Mesenteric fat pad (tissue), 1 donor: ENCODE results near the gene KICS2. TPM values are rescaled to one million over a fixed set of nuclear protein-coding genes. Genes with fewer than 3 reads are reported as not detected.
"Not testable (repeated sequence)": the region's sequence is repeated elsewhere in the genome, so short reads cannot be mapped to it uniquely, and the experiment has no call there.

Experiments used
- DNase-seq: peaks from one replicate; pipeline ENCODE4 v3.0.0-alpha.2; 2020; ENCODE audit warnings: low spot score
- total RNA-seq: library from RNA; stranded (reverse); fragmentation: NEBNext Ultra II Directional; extraction: Animal tissue kit (Norgen Biotek cat#: 25700); gene quantifications from one replicate; pipeline ENCODE4 v1.2.1, GENCODE V29; 2021
- donor health status: DM: yes; HTN: yes; CAD: no.

Gene KICS2
- total RNA-seq, 1 donor from 2014 or later = 6.8 TPM

- not testable (repeated sequence) for DNase-seq
Observed at GRCh38 chr12:64217643-64218042, 4.5 kb downstream of the KICS2 start.

- DNase-seq = no peak
Observed at GRCh38 chr12:64216239-64216638, 5.9 kb downstream of the KICS2 start.

GRCh38 chr12:64212119-64212746 is 9.9 kb downstream of the KICS2 start:
- DNase-seq = no peak

- DNase-seq = no peak
Observed at GRCh38 chr12:64207453-64207852, 14.6 kb downstream of the KICS2 start.

- no peak for DNase-seq
Observed at GRCh38 chr12:64205542-64205941, 16.6 kb downstream of the KICS2 start.

- no peak for DNase-seq
Observed at GRCh38 chr12:64203775-64204174, 18.3 kb downstream of the KICS2 start.

GRCh38 chr12:64203036-64203435 is 19.1 kb downstream of the KICS2 start:
- DNase-seq = no peak

GRCh38 chr12:64195841-64196240 is 26.3 kb downstream of the KICS2 start:
- not testable (repeated sequence) for DNase-seq

- DNase-seq = no peak
Observed at GRCh38 chr12:64194333-64195149, 27.6 kb downstream of the KICS2 start.

- no peak for DNase-seq
Observed at GRCh38 chr12:64193931-64194330, 28.2 kb downstream of the KICS2 start.

GRCh38 chr12:64192644-64193444 is 29.3 kb downstream of the KICS2 start:
- DNase-seq = no peak

- no peak for DNase-seq
Observed at GRCh38 chr12:64190140-64190539, 32.0 kb downstream of the KICS2 start.

- no peak for DNase-seq
Observed at GRCh38 chr12:64189530-64189929, 32.6 kb downstream of the KICS2 start.

- DNase-seq = no peak
Observed at GRCh38 chr12:64187794-64188193, 34.3 kb downstream of the KICS2 start.

- DNase-seq = no peak
Observed at GRCh38 chr12:64187370-64187769, 34.7 kb downstream of the KICS2 start.

- no peak for DNase-seq
Observed at GRCh38 chr12:64186789-64187188, 35.3 kb downstream of the KICS2 start.

- DNase-seq = no peak
Observed at GRCh38 chr12:64184216-64184615, 37.9 kb downstream of the KICS2 start.

- DNase-seq = no peak
Observed at GRCh38 chr12:64181430-64182291, 40.4 kb downstream of the KICS2 start.

- DNase-seq = no peak
Observed at GRCh38 chr12:64180951-64181350, 41.1 kb downstream of the KICS2 start.

GRCh38 chr12:64178122-64178521 is 44.0 kb downstream of the KICS2 start:
- no peak for DNase-seq

GRCh38 chr12:64177001-64177400 is 45.1 kb downstream of the KICS2 start:
- DNase-seq = no peak
